ENCODE data around the gene C11orf24. TPM values are rescaled to one million over a fixed set of nuclear protein-coding genes. Genes with fewer than 3 reads are reported as not detected.
A peak's percentile ranks its signal among the peaks of the same experiment; 100 is the strongest.

Gene C11orf24
- polyA plus RNA-seq, 2 of the 4 experiments (the other 2 are of a cell fraction), result 29.4 to 43.8 TPM

- ChIA-PET CTCF (interaction anchor here (0.8 to 6.9 kb wide), 8 partner anchors 7 to 74 kb away, joined by 3 to 75 read pairs (median 4); partner anchors contain the start of gene C11orf24), POLR2A (no interaction called here)
- WGBS (ENCODE audit: missing lambda C conversion rate), result 91% methylated on average over 24 of the region's 25 CpGs
These were observed 39.7 kb upstream of the C11orf24 start for GRCh38 chr11:68311160-68312116.

GRCh38 chr11:68309621-68310185 is 37.9 kb upstream of the C11orf24 start:
- 80% methylated on average over 2 of the region's 2 CpGs for WGBS (ENCODE audit: missing lambda C conversion rate)

More at GRCh38 chr11:68311160-68312116, 39.7 kb upstream of the C11orf24 start:
- DNase-seq (ENCODE audit: low read depth in 1 of 2, low spot score in 1 of 2) (no peak), FAIRE-seq (no peak), ATAC-seq (no peak)
- peak overlapping the region; percentile 91 for H3K4me3 ChIP-seq
- peak overlapping the region; percentile 90 to 99 for H3K27ac ChIP-seq
- H3K4me2 ChIP-seq, result peak overlapping the region; percentile 94
- no peaks in the 10 kb centered on the region for H3K9me3 ChIP-seq
- TF ChIP-seq TFCP2L1 (CRISPR knock-in tag; IDR thresholded peaks at IDR 0.05) (no peak), RNF2 (IDR thresholded peaks at IDR 0.05; ENCODE audit: borderline replicate concordance, low read depth) (no peak), HOXB5 (CRISPR knock-in tag; IDR thresholded peaks at IDR 0.05) (no peak)
- peaks cover 24% of the 10 kb centered on the region for H3K4me1 ChIP-seq

GRCh38 chr11:68308068-68308467 is 36.3 kb upstream of the C11orf24 start:
- H3K27ac ChIP-seq, result 0 out of 6 replicates have a peak overlapping the region, but pooled peaks of 1 of the 2 experiments have one; percentile 3
- WGBS (ENCODE audit: missing lambda C conversion rate), result 88% methylated on average over 10 of the region's 11 CpGs
- POLR2A ChIA-PET, result no interaction called here
- FAIRE-seq, result no peak
- no peak for ATAC-seq
- peaks cover 8% of the 10 kb centered on the region; the same call in 2 of the 3 replicates for H3K9me3 ChIP-seq
- H3K4me2 ChIP-seq, result no peak overlapping the region
- H3K4me1 ChIP-seq, result peaks cover 2% of the 10 kb centered on the region; the same call in 2 of the 3 replicates
- no peak for DNase-seq (ENCODE audit: low read depth in 1 of 2, low spot score in 1 of 2)
- CTCF ChIA-PET, result interaction anchor here (0.8 to 6.9 kb wide), 4 partner anchors 10 to 50 kb away, joined by 3 to 75 read pairs (median 3); no protein-coding TSS in a partner anchor
- H3K4me3 ChIP-seq, result no peak overlapping the region
- no peak for TF ChIP-seq NR3C1 (IDR thresholded peaks at IDR 0.05)
- no peak for TF ChIP-seq JUNB (IDR thresholded peaks at IDR 0.05)
- no peak for TF ChIP-seq RFX5 (IDR thresholded peaks at IDR 0.05)
- TF ChIP-seq MAZ (IDR thresholded peaks at IDR 0.05; ENCODE audit: borderline replicate concordance, low read depth, low read length), result no peak
- no peak for TF ChIP-seq SREBF2 (IDR thresholded peaks at IDR 0.05)
- no peak for TF ChIP-seq CEBPB (IDR thresholded peaks at IDR 0.05)
- no peak for TF ChIP-seq RCOR1 (IDR thresholded peaks at IDR 0.05; ENCODE audit: low read depth, low read length)
- TF ChIP-seq TFCP2L1 (CRISPR knock-in tag; IDR thresholded peaks at IDR 0.05), result no peak
- no peak for TF ChIP-seq SMC3 (IDR thresholded peaks at IDR 0.05)
- no peak for TF ChIP-seq FOXS1 (CRISPR knock-in tag; IDR thresholded peaks at IDR 0.05)
- no peak for TF ChIP-seq MYC (IDR thresholded peaks at IDR 0.05; ENCODE audit: borderline replicate concordance, low read length)
- TF ChIP-seq RNF2 (IDR thresholded peaks at IDR 0.05; ENCODE audit: borderline replicate concordance, low read depth), result no peak
- TF ChIP-seq HDAC2 (IDR thresholded peaks at IDR 0.05), result no peak
- TF ChIP-seq NFE2L2 (conservative IDR thresholded peaks at IDR 0.05; ENCODE audit: low read length), result no peak

More at GRCh38 chr11:68309621-68310185, 37.9 kb upstream of the C11orf24 start:
- peaks cover 6% of the 10 kb centered on the region for H3K4me1 ChIP-seq
- ATAC-seq (no peak), FAIRE-seq (no peak), DNase-seq (ENCODE audit: low read depth in 1 of 2, low spot score in 1 of 2) (no peak)
- no peak overlapping the region for H3K4me2 ChIP-seq
- TF ChIP-seq ATOH8 (CRISPR knock-in tag; IDR thresholded peaks at IDR 0.05; ENCODE audit: low read depth) (no peak), HOXB13 (CRISPR knock-in tag; IDR thresholded peaks at IDR 0.05; ENCODE audit: low read depth) (no peak), ESRRA (IDR thresholded peaks at IDR 0.05; ENCODE audit: borderline replicate concordance, low read length) (no peak), BHLHE40 (IDR thresholded peaks at IDR 0.05; ENCODE audit: low read depth, low read length) (no peak), TFCP2L1 (CRISPR knock-in tag; IDR thresholded peaks at IDR 0.05) (no peak), CHD4 (IDR thresholded peaks at IDR 0.05; ENCODE audit: borderline replicate concordance) (no peak), TP53 (CRISPR knock-in tag; IDR thresholded peaks at IDR 0.05) (no peak), CHD2 (IDR thresholded peaks at IDR 0.05; ENCODE audit: low read length, partially characterized antibody) (no peak)
- H3K9me3 ChIP-seq, result no peaks in the 10 kb centered on the region
- H3K4me3 ChIP-seq, result no peak overlapping the region
- ChIA-PET POLR2A (no interaction called here), CTCF (interaction anchor here (1.7 to 6.9 kb wide), 2 partner anchors 12 to 75 kb away, joined by 6 to 75 read pairs; no protein-coding TSS in a partner anchor)
- H3K27ac ChIP-seq, result no peak overlapping the region
